Left renal pelvis (tissue), 4 donors: ENCODE data around the gene AARS2. TPM values are rescaled to one million over a fixed set of nuclear protein-coding genes. Genes with fewer than 3 reads are reported as not detected.

ENCODE experiments used
- DNase-seq, 4 donors: peaks; one replicate each; pipeline ENCODE4 v3.0.0-alpha.2; 2013; ENCODE audit warnings: low read depth in 4 of 4, low spot score in 3 of 4
- polyA plus RNA-seq, 4 donors: library from polyadenylated mRNA; unstranded; fragments of 120-200 nt; gene quantifications; one replicate each; pipeline ENCODE4 v1.2.1, GENCODE V29; 2013; ENCODE audit not compliant: insufficient read length in 4 of 4

Gene AARS2
- polyA plus RNA-seq, 4 donors, result 11.1 to 21.8 (median 14.5) TPM

DNA sequence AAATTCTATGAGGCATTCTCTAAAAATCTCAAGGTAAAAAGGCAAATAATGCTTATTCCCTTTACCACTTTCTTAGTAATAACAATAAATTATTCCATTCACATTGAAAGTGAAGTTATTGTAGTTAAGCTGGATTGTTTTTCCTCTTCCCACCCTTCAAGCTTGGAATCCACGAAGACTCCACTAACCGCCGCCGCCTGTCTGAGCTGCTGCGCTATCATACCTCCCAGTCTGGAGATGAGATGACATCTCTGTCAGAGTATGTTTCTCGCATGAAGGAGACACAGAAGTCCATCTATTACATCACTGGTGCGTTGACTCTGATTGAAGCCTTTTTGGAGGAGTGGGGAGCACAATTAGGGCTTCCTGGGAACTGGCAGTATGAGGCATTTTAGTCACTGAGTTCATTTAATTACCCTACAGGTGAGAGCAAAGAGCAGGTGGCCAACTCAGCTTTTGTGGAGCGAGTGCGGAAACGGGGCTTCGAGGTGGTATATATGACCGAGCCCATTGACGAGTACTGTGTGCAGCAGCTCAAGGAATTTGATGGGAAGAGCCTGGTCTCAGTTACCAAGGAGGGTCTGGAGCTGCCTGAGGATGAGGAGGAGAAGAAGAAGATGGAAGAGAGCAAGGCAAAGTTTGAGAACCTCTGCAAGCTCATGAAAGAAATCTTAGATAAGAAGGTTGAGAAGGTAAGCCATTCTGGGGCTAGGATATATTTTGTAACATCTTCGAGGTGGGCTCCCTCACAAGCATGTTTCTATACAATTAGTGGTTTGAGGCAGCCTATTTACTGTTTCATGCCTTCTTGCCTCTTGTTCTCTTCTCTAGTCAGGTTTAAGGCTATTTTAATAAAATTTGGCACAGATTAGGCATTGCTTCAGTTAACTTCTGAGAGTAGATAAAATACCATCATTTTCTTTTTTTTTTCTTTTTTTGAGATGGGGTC, 61.3 kb downstream of the AARS2 start:
- no peak for DNase-seq

DNA sequence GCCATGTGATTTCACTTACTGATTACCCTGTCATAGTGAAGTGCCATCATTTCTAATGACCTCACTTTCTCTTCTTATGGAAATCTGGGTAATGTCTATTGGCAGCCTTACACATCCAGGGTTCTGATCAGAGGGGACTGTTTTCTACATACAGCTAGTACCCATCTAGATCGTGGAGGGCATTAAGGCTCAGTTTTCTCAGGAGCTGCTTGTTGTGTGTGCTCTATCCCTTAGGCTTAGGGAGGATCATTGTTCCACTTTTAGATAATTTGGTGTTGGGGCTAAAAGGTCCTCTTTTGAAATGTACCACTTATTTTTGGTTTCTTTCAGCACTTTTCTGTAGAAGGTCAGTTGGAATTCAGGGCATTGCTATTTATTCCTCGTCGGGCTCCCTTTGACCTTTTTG, 62.4 kb downstream of the AARS2 start:
- no peak for DNase-seq

GRCh38 chr6:44250067-44250717, 63.0 kb downstream of the AARS2 start:
- DNase-seq, result no peak

Other genes with a start within 250 kb of the AARS2 start
- 10 to 100 TPM; 37.0 to 44.0 (median 38.1) TPM for gene MRPL14, start 185.9 kb downstream of the AARS2 start, polyA plus RNA-seq
- gene TMEM63B, start 185.8 kb downstream of the AARS2 start, polyA plus RNA-seq, result 10 to 100 TPM; 23.9 to 37.9 (median 31.3) TPM
- gene CAPN11, start 154.5 kb downstream of the AARS2 start, polyA plus RNA-seq, result under 1 TPM in 3 of 4 donors, not detected in 1; 0.07 to 0.37 (median 0.08) TPM
- gene MYMX, start 96.4 kb downstream of the AARS2 start, polyA plus RNA-seq, result 1 to 10 TPM in 2 of 4 donors, under 1 TPM in 2; 0.33 to 1.2 (median 0.83) TPM
- gene SLC29A1, start 89.8 kb downstream of the AARS2 start, polyA plus RNA-seq, result 10 to 100 TPM; 29.9 to 38.7 (median 34.6) TPM
- 1,000 to 10,000 TPM; 1,104 to 1,369 (median 1,222) TPM for gene HSP90AB1, start 66.2 kb downstream of the AARS2 start, polyA plus RNA-seq
- 10 to 100 TPM; 51.5 to 57.5 (median 54.1) TPM for gene SLC35B2, start 55.8 kb downstream of the AARS2 start, polyA plus RNA-seq
- 10 to 100 TPM in 3 of 4 donors, 1 to 10 TPM in 1; 6.2 to 11.9 (median 10.6) TPM for gene NFKBIE, start 47.8 kb downstream of the AARS2 start, polyA plus RNA-seq
- gene TMEM151B, start 42.9 kb downstream of the AARS2 start, polyA plus RNA-seq, result 1 to 10 TPM in 3 of 4 donors, under 1 TPM in 1; 0.62 to 1.5 (median 1.1) TPM
- gene SPATS1, start 29.3 kb upstream of the AARS2 start, polyA plus RNA-seq, result not detected
- 10 to 100 TPM; 31.5 to 48.6 (median 40.7) TPM for gene CDC5L, start 74.4 kb upstream of the AARS2 start, polyA plus RNA-seq